Thyroid gland (tissue), 4 donors: ENCODE measurements around the gene UST. TPM values are rescaled to one million over a fixed set of nuclear protein-coding genes. Genes with fewer than 3 reads are reported as not detected.

Experiments
- DNase-seq, 2 donors: peaks; one replicate each; pipeline ENCODE4 v3.0.0-alpha.2; 2019
- H3K27ac ChIP-seq, 3 donors: fragments of 200-600 bp; sonication (generic); 1 replicate in 2 of 3; 2 replicates in 1 of 3; pipeline ENCODE4 v1.5.1; 2016 to 2019; ENCODE audit warnings: mild to moderate bottlenecking in 1 of 3, moderate library complexity in 1 of 3
- H3K27me3 ChIP-seq: fragments of 200-600 bp; sonication (generic); one replicate; pipeline ENCODE4 v1.5.1; 2019
- H3K36me3 ChIP-seq, 2 donors: fragments of 200-600 bp; sonication (generic); one replicate each; pipeline ENCODE4 v1.5.1; 2016 to 2019
- H3K4me1 ChIP-seq, 2 donors: fragments of 200-600 bp; sonication (generic); one replicate each; pipeline ENCODE4 v1.5.1; 2017 to 2019
- H3K4me3 ChIP-seq, 3 donors: fragments of 200-600 bp; sonication (generic); replicated peaks in 1 of 3; 1 replicate in 2 of 3; 2 replicates in 1 of 3; pipeline ENCODE4 v1.5.1; 2016; ENCODE audit warnings: mild to moderate bottlenecking in 1 of 3
- H3K9me3 ChIP-seq: fragments of 200-600 bp; sonication (generic); one replicate; pipeline ENCODE4 v1.5.1; 2017
- POLR2A ChIP-seq, 2 donors: fragments of 450-650 bp; IDR thresholded peaks; one replicate each; pipeline ENCODE4 v1.6.1; 2017; ENCODE audit warnings: antibody characterized with exemption in 2 of 2, mild to moderate bottlenecking in 2 of 2, moderate library complexity in 1 of 2
- WGBS, 2 donors: methylation state at CpG; one replicate each; pipeline ENCODE4 v1.1.5; 2017; 5-methylcytosine and 5-hydroxymethylcytosine counted together
- intact Hi-C: fragments of 100-400 bp; cut with DNase I; formaldehyde crosslinking; loops from one replicate; pipeline ENCODE4 v1.15.1; 2023
- total RNA-seq, 4 donors: library from RNA; depleted of rRNA; stranded (reverse); fragments of >200 nt; gene quantifications; one replicate each; pipeline ENCODE4 v1.2.3, GENCODE V29; 2016
- TF ChIP-seq, protein P1 (sequence below), 6 experiments: fragments of 200-600 bp in 3 of 6; fragments of 450-650 bp in 3 of 6; sonication (generic) in 3 of 6; IDR thresholded peaks; one replicate each; pipeline ENCODE4 v1.5.1; 2016 to 2019; ENCODE audit warnings: antibody characterized with exemption in 6 of 6, mild to moderate bottlenecking in 2 of 6, inconsistent platforms in 1 of 6, moderate library complexity in 1 of 6

UST gene
- total RNA-seq, 4 donors from 2014 or later: 73.4 to 91.2 (median 81.4) TPM

DNA sequence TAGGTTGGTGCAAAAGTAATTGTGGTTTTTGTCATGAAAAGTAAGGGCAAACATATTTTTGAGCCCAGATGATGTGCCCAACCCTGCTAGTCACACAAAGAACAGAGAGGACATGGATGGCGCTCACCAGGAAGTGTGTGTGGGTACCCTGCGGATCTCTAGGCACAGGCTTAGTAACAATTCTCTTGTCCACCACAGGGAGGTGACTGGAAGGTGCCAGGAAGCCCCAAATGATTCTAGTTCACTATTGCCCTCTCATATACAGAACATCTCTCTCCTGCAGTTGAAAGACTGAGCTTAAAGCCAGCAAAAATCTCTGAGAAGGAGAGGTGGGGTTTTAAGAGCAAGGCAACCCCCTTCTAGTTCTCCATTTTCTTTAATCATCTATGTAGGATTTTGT is 298.6 kb downstream of the UST start:
- WGBS, 2 donors: 73 to 77% methylated on average over 2 of the region's 2 CpGs
- Histone ChIP-seq H3K4me1 (peaks cover 4 to 23% of the 10 kb centered on the region in 2 donors), H3K27me3 (no peaks in the 10 kb centered on the region), H3K9me3 (no peaks in the 10 kb centered on the region), H3K27ac (no peak overlapping the region), H3K4me3 (no peak overlapping the region), H3K36me3 (no peaks in the 10 kb centered on the region)
- no peak for DNase-seq
- intact Hi-C loops: no loop called here
- TF ChIP-seq, protein P1, sequence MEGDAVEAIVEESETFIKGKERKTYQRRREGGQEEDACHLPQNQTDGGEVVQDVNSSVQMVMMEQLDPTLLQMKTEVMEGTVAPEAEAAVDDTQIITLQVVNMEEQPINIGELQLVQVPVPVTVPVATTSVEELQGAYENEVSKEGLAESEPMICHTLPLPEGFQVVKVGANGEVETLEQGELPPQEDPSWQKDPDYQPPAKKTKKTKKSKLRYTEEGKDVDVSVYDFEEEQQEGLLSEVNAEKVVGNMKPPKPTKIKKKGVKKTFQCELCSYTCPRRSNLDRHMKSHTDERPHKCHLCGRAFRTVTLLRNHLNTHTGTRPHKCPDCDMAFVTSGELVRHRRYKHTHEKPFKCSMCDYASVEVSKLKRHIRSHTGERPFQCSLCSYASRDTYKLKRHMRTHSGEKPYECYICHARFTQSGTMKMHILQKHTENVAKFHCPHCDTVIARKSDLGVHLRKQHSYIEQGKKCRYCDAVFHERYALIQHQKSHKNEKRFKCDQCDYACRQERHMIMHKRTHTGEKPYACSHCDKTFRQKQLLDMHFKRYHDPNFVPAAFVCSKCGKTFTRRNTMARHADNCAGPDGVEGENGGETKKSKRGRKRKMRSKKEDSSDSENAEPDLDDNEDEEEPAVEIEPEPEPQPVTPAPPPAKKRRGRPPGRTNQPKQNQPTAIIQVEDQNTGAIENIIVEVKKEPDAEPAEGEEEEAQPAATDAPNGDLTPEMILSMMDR (IDR thresholded peaks at IDR 0.05): no peak
- TF ChIP-seq POLR2A (IDR thresholded peaks at IDR 0.05): no peak

DNA sequence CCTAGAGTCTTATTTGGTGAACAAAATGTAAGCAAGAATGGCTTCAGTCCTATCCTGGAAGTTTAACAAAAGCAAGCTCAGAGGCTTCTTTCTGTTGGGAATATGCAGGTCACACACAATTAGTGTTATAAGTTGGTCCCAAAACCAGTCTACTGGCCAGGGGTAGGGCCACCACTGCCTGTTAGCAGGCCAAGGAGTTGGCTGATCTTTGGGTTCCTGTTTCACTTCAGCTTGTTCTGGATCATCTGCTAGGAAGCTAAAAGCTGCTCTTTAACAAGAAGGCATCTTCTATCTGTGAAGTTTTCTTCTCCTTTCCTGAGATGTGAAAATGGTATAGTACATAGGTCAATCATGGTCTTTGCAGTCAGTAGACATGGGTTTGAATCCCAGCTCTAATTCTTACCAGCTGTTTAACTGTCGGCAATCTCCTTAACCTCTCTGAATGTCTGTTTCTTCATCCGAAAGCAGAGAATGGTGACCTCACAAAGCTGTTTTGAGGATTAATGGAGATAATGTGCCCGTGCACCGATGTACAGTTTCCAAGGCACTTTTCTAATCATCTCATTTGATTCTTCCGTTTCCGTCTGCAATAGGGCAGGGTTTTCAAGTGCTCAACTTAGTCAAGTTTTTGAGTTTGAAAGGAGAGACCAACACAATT is 299.5 kb downstream of the UST start:
- H3K4me3 ChIP-seq: no peak overlapping the region
- TF ChIP-seq, protein P1 (IDR thresholded peaks at IDR 0.05): no peak
- no peak for TF ChIP-seq POLR2A (IDR thresholded peaks at IDR 0.05)
- intact Hi-C loops: no loop called here
- H3K27me3 ChIP-seq: no peaks in the 10 kb centered on the region
- no peak overlapping the region for H3K27ac ChIP-seq
- 97% methylated on average over 6 of the region's 6 CpGs for WGBS, 2 donors
- no peak for DNase-seq
- H3K36me3 ChIP-seq: no peaks in the 10 kb centered on the region
- H3K9me3 ChIP-seq: no peaks in the 10 kb centered on the region
- H3K4me1 ChIP-seq: peaks cover 4 to 23% of the 10 kb centered on the region in 2 donors

DNA sequence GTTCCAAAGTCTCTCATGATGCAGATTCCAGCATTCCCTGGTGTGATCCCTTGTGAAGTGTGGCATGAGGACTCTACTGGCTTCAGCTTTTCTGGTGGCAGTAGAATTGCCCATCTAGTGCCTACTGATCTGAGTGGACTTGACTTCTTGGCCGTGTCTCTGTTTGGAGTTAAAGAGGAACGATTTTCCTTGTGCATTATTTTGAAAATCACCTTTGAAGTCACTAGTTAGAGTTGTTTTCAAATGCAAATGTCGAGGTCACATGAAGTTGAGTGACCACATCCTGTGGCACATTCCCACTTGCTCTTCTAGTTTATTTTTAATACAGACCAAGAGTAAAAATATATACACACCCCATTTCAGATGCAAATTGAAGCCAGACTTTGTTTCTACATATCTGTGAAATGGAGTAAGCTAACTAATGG is 300.0 kb downstream of the UST start:
- intact Hi-C loops: no loop called here

DNA sequence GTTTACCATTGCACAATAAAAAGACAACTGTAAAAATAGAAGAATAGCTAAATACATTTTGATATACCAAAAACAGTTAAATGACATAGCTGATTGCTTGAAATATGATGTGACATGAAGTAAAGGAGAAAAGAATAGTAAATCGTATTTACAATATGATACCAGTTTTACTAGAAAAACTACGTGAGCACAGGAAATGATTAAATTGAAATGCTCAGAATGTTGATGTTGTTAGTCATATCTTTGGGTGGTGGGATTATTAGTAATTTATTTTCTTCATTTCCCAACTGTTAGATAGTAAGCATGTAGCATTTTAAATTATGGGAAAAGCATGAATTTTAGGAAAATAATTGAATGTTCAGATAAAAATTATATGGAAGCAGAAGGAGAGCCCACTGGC is 302.4 kb downstream of the UST start:
- intact Hi-C loops: no loop called here
- Histone ChIP-seq H3K9me3 (no peaks in the 10 kb centered on the region), H3K27me3 (no peaks in the 10 kb centered on the region), H3K36me3 (no peaks in the 10 kb centered on the region), H3K4me3 (no peak overlapping the region), H3K27ac (no peak overlapping the region), H3K4me1 (peaks cover 17 to 29% of the 10 kb centered on the region in 2 donors)
- no peak for DNase-seq
- 92 to 94% methylated on average over 2 of the region's 2 CpGs for WGBS, 2 donors
- TF ChIP-seq POLR2A (IDR thresholded peaks at IDR 0.05): no peak
- TF ChIP-seq, protein P1 (IDR thresholded peaks at IDR 0.05): no peak

More for the DNA sequence above, 300.0 kb downstream of the UST start:
- no peak overlapping the region for H3K4me3 ChIP-seq
- peak overlapping the region; percentile 5 to 13 (median 6) for H3K27ac ChIP-seq
- TF ChIP-seq, protein P1 (IDR thresholded peaks at IDR 0.05): no peak
- no peak for TF ChIP-seq POLR2A (IDR thresholded peaks at IDR 0.05)
- H3K27me3 ChIP-seq: no peaks in the 10 kb centered on the region
- H3K36me3 ChIP-seq: no peaks in the 10 kb centered on the region
- no peaks in the 10 kb centered on the region for H3K9me3 ChIP-seq
- peaks cover 4 to 23% of the 10 kb centered on the region in 2 donors for H3K4me1 ChIP-seq
- no peak for DNase-seq
- WGBS, 2 donors: 41 to 45% methylated on average over 3 of the region's 3 CpGs

DNA sequence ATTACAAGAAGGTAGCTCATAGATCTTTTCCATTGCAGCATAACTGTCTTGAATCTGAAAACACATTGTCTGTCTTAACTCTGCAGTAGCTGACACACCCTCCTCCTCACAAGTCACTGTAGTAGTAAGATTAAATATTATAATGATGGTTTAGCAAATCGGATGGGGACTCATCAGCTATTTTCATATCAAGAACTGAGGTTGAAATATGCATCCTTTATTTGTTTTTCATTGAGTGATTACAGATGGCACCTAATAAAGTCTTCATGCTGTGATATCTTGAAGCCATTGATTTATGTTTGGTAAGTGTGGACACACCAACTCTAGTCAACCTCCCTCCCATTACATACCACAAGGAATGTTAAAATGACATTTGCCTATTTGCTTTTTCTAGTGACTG is 303.3 kb downstream of the UST start:
- 88 to 94% methylated on average over 1 of the region's 1 CpG for whole genome bisulfite sequencing, 2 donors
- Histone ChIP-seq H3K27ac (no peak overlapping the region), H3K9me3 (no peaks in the 10 kb centered on the region), H3K4me1 (peaks cover 17 to 37% of the 10 kb centered on the region in 2 donors), H3K27me3 (no peaks in the 10 kb centered on the region), H3K36me3 (no peaks in the 10 kb centered on the region), H3K4me3 (no peak overlapping the region)
- TF ChIP-seq POLR2A (IDR thresholded peaks at IDR 0.05): no peak
- TF ChIP-seq, protein P1 (IDR thresholded peaks at IDR 0.05): no peak
- intact Hi-C loops: no loop called here
- DNase-seq: no peak
